ENCODE results near the gene PA2G4.
"Not testable (repeated sequence)": the region's sequence is repeated elsewhere in the genome, so short reads cannot be mapped to it uniquely, and the experiment has no call there.

Gene PA2G4

GRCh38 chr12:56104109-56104814 lies at the start of gene PA2G4:
Gene PA2G4 (plus strand): TSS chr12:56104559. CDS start chr12:56104738, 179 bp downstream.
- peak; percentile 89 to 98 (median 94) for DNase-seq (ENCODE audit: low read depth in 4 of 4, low spot score in 1 of 4)

DNA sequence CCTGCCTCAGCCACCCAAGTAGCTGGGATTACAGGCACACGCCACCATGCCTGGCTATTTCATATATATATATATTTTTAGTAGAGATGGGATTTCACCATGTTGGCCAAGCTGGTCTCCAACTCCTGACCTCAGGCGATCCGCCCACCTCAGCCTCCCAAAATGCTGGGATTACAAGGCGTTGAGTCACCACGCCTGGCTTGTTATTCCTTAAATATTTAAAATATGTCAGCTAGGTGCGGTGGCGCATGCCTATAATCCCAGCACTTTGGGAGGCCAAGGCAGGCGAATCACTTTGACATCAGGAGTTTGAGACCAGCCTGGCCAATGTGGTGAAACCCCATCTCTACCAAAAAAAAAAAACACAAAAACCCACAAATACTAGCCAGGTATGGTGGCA lies 44.4 kb upstream of the PA2G4 start:
- not testable (repeated sequence) for DNase-seq (ENCODE audit: low read depth in 4 of 4, low spot score in 1 of 4)

GRCh38 chr12:56061982-56062381 lies 42.4 kb upstream of the PA2G4 start:
- DNase-seq (ENCODE audit: low read depth in 4 of 4, low spot score in 1 of 4), result no peak

DNA sequence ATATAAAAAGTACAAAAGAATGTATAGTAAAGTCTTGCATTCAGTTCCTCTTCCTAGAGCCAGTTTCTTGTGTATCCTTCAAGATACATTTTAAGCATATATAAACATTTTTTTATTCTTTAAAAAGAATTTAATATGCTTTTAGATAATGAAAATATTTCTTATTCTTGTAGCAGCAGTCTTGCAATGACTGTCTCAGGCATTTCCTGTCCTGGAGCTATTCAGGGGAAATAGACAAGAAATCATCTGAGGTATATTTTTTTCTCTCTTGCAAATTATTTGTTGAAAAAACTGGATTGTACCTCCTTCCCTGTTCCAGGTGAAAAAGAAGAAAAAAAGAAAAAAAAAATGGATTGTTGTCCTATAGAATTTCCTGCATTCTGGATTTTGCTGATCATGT lies 41.4 kb upstream of the PA2G4 start:
- no peak for DNase-seq (ENCODE audit: low read depth in 4 of 4, low spot score in 1 of 4)

DNA sequence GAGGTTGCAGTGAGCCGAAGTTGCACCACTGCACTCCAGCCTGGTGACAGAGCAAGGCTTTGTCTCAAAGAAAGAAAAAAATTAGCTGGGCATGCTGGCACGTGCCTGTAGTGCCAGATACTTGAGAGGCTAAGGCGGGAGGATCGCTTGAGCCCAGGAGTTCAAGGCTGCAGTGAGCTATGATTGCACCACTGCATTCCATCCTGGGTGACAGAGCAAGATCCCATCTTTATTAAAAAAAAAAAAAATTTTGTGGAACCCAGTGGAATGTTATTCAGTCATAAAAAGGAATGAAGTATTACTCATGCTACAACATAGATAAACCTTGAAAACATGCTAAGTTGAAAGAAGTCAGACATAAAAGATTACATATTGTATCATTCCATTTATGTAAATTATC lies 32.7 kb upstream of the PA2G4 start:
- no peak for DNase-seq (ENCODE audit: low read depth in 4 of 4, low spot score in 1 of 4)

GRCh38 chr12:56074396-56074795 lies 30.0 kb upstream of the PA2G4 start:
- no peak for DNase-seq (ENCODE audit: low read depth in 4 of 4, low spot score in 1 of 4)

- DNase-seq (ENCODE audit: low read depth in 4 of 4, low spot score in 1 of 4), result not testable (repeated sequence)
These were observed 26.4 kb upstream of the PA2G4 start for GRCh38 chr12:56077966-56078365.

DNA sequence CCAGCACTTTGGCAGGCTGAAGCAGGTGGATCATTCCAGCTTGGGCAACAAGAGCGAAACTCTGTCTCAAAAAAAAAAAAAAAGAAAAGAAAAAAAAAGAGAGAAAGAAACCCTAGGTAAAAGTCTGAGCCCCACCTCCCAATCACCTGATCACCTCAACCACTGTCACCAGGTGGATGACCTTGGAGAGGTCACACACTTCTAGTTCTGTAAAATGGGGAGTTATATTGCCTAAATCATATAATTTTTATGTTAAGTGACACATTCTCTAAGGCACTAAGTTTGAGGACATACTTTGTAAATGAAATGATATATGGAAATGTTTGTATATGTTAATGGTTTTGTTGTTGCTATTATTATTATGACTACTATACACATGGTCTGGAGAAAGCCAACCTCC lies 25.9 kb upstream of the PA2G4 start:
- no peak for DNase-seq (ENCODE audit: low read depth in 4 of 4, low spot score in 1 of 4)

DNA sequence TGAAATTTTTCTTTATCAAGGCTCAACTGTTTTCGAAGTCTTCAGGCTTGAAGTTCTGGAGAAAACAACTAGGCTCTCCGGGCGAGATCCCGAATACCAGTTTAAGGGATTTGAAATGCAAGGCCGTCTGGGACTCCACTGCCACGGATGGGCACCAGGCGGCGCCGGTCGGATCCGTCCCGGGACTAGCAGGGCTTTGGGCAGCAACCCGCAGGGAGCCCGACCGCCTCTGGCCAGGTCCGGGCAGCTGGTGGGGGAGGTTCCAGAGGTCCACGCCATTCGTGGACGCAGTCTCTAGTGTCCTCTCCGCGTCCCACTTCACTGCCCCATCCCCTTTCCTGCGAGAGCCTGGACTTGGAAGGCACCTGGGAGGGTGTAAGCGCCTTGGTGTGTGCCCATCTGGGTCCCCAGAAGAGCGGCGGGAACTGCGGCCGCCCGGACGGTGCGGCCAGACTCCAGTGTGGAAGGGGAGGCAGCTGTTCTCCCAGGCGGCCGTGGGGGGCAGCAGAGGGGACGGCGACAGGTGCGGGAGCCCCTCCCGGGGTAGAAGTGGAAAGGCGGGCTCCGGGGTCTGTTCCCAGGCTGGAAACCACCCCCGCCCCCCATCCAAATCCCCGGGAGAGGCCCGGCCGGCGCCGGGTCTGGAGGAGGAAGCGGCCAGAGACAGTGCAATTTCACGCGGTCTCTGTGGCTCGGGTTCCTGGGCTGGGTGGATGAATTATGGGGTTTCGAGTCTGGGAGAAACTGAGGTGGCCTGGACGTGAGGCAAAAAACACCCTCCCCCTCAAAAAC lies 25.2 kb upstream of the PA2G4 start:
- DNase-seq (ENCODE audit: low read depth in 4 of 4, low spot score in 1 of 4), result peak in 3 of 4 experiments; percentile 17 to 35 (median 26)

DNA sequence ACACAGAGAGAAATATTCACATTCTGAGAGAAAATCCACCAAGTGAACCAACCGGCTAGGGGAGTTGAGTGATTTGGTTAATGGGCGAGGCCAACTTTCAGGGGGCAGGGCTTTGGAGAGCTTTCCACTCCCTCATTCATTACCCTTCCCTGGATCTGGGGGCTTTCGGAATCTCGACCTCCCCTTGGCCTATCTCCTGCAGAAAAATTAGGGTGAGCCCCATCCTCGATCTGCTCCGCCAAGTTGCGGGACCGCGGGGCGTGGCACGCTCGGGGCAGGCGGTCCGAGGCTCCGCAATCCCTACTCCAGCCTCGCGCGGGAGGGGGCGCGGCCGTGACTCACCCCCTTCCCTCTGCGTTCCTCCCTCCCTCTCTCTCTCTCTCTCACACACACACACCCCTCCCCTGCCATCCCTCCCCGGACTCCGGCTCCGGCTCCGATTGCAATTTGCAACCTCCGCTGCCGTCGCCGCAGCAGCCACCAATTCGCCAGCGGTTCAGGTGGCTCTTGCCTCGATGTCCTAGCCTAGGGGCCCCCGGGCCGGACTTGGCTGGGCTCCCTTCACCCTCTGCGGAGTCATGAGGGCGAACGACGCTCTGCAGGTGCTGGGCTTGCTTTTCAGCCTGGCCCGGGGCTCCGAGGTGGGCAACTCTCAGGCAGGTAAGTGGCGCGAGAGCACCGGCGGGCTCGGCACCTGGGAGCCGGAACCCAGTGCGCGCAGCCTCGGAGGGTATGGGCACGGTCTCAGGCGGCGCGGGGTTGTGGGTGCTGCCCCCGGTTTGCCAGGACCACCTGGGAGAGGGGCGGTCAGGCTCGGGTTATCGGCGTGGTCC lies 24.4 kb upstream of the PA2G4 start, which contains the start of gene ERBB3:
TSS of gene ERBB3 (plus strand) at position 443 of the 833 bp plus-strand sequence. CDS start at position 579, 136 bp downstream.
- DNase-seq (ENCODE audit: low read depth in 4 of 4, low spot score in 1 of 4), result peak in 3 of 4 experiments; percentile 38 to 68 (median 50)

GRCh38 chr12:56080556-56081138 lies 23.7 kb upstream of the PA2G4 start:
- no peak for DNase-seq (ENCODE audit: low read depth in 4 of 4, low spot score in 1 of 4)

GRCh38 chr12:56081393-56082347 lies 22.7 kb upstream of the PA2G4 start:
- no peak for DNase-seq (ENCODE audit: low read depth in 4 of 4, low spot score in 1 of 4)

GRCh38 chr12:56082382-56082781 lies 22.0 kb upstream of the PA2G4 start:
- DNase-seq (ENCODE audit: low read depth in 4 of 4, low spot score in 1 of 4), result no peak

GRCh38 chr12:56082967-56083366 lies 21.4 kb upstream of the PA2G4 start:
- DNase-seq (ENCODE audit: low read depth in 4 of 4, low spot score in 1 of 4), result no peak

DNA sequence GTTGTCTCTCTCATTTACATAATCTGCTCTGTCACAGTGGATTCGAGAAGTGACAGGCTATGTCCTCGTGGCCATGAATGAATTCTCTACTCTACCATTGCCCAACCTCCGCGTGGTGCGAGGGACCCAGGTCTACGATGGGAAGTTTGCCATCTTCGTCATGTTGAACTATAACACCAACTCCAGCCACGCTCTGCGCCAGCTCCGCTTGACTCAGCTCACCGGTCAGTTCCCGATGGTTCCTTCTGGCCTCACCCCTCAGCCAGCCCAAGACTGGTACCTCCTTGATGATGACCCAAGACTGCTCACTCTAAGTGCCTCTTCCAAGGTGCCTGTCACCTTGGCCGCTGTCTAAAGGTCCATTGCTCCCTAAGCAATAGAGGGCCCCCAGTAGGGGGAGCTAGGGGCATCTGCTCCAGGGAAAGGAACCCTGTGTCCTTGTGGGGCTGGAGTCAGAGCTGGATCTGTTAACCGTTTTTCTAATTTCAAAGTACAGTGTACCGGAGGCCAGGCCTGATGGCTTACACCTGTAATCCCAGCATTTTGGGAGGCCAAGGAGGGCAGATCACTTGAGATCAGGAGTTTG lies 19.3 kb upstream of the PA2G4 start:
- DNase-seq (ENCODE audit: low read depth in 4 of 4, low spot score in 1 of 4), result peak in 1 of 4 experiments; percentile 14

GRCh38 chr12:56086096-56086495 lies 18.3 kb upstream of the PA2G4 start:
- no peak for DNase-seq (ENCODE audit: low read depth in 4 of 4, low spot score in 1 of 4)

GRCh38 chr12:56086608-56087007 lies 17.8 kb upstream of the PA2G4 start:
- DNase-seq (ENCODE audit: low read depth in 4 of 4, low spot score in 1 of 4), result no peak

DNA sequence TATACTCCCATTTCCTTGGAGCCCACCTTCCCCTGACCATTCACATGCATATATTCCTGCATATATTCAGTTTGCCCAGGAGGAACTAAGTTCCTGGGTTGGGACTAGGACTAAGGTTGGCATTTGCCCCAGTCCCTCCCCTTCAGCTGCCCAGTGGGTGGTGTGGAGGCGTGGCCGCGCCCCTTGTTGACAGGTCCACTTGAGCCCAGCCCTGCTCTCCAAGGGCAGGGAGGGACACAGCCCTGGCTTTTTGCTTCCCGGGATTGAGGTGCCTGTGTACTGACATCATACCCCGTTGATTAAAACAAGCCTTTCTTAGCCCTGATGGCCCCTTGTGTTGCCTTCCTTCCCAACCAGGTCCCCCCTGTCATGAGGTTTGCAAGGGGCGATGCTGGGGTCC lies 17.1 kb upstream of the PA2G4 start:
- DNase-seq (ENCODE audit: low read depth in 4 of 4, low spot score in 1 of 4), result no peak

DNA sequence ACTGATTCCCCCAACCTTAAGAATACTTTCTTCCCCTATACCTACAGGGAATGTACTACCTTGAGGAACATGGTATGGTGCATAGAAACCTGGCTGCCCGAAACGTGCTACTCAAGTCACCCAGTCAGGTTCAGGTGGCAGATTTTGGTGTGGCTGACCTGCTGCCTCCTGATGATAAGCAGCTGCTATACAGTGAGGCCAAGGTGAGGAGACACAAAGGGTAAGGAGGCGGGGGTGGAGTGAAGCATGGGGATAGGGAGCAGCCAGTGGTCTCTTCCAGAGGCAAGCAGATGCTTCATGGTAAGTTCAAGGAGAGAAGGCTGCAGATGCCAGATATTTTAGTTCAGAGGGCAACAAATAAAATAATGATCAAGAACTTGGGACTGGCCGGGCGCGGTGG lies 6.6 kb upstream of the PA2G4 start:
- DNase-seq (ENCODE audit: low read depth in 4 of 4, low spot score in 1 of 4), result no peak

- no peak for DNase-seq (ENCODE audit: low read depth in 4 of 4, low spot score in 1 of 4)
These were observed 5.8 kb upstream of the PA2G4 start for GRCh38 chr12:56098592-56098991.
